BJ (cell line): ENCODE data around the gene CASK. TPM values are rescaled to one million over a fixed set of nuclear protein-coding genes. Genes with fewer than 3 reads are reported as not detected.

ENCODE experiments used
- CTCF ChIA-PET: fragments of 350-600 bp; formaldehyde crosslinking; extraction: SDS; loops from one replicate; lab custom pipeline; 2021; ENCODE audit warnings: antibody characterized with exemption, inconsistent platforms; lab: Yijun Ruan, JAX
- POLR2A ChIA-PET: fragments of 300-600 bp; sonication (Branson Sonifier 250); formaldehyde crosslinking; extraction: SDS; loops from one replicate; lab custom pipeline; 2021; ENCODE audit warnings: antibody characterized with exemption; lab: Charles Lee
- DNase-seq: peaks from one replicate; pipeline ENCODE4 v3.0.0-alpha.2; 2011; ENCODE audit warnings: low read depth
- H3K27me3 ChIP-seq: 2 replicates; pipeline ENCODE4 v1.6.0; 2011; ENCODE audit warnings: low read length; ENCODE audit not compliant: control insufficient read depth, insufficient read depth
- H3K36me3 ChIP-seq: 2 replicates; pipeline ENCODE4 v1.5.1; 2011; ENCODE audit warnings: low read length; ENCODE audit not compliant: control insufficient read depth, insufficient read depth
- H3K4me3 ChIP-seq: 2 replicates; pipeline ENCODE4 v1.5.1; 2011; ENCODE audit warnings: low read depth, mild to moderate bottlenecking, control low read depth, low read length
- polyA plus RNA-seq: library from polyadenylated mRNA; depleted of rRNA; stranded (reverse); fragments of >200 nt; gene quantifications from 2 replicates; pipeline ENCODE4 v1.2.3, GENCODE V29; 2011
- TF ChIP-seq, protein P1 (sequence below): IDR thresholded peaks from 2 replicates; pipeline ENCODE4 v1.5.1; 2011; ENCODE audit warnings: low read depth, mild to moderate bottlenecking, control low read depth, inconsistent platforms, low read length, moderate library complexity; ENCODE audit not compliant: insufficient read depth

Gene CASK
- polyA plus RNA-seq, 1 experiment, result 12.3 TPM

DNA sequence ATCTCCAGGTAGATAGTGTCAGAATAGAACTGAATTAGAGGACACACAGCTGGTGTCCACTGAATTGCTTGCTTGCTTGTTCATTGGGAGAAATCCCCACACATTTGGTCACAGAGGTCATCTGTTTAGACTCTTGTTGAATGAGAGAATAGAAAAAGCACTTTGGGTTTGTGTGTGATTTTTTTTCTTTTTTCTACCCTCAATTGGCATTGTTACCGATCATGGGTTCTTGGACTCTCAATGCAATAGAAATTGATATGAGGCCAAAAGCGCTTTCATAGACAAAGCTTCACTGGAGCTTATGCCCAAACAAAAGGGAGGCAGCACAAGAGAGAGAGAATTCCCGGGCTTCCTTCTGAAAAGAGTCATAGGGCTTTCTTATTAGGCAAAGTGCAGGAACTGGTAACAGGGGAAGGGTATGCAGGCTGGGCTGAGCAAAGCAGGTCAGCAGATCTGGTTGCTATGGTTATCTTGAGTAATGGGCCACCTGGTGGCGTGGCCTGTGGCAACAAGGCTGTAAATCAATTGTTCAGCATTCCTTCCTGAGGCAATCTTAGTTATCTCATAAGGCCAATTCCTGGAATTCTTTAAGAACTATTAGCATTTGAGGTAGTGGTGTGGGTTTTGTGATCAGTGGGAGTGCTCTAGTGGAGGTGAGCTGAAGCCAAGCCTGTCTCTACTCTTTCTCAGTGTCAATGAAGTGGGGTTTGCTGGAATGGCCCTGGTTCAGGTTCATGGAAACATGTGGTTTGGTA, 204.7 kb downstream of the CASK start:
- H3K27me3 ChIP-seq, result no peaks in the 10 kb centered on the region
- POLR2A ChIA-PET, result no interaction called here
- no peaks in the 10 kb centered on the region for H3K36me3 ChIP-seq
- TF ChIP-seq, protein P1, sequence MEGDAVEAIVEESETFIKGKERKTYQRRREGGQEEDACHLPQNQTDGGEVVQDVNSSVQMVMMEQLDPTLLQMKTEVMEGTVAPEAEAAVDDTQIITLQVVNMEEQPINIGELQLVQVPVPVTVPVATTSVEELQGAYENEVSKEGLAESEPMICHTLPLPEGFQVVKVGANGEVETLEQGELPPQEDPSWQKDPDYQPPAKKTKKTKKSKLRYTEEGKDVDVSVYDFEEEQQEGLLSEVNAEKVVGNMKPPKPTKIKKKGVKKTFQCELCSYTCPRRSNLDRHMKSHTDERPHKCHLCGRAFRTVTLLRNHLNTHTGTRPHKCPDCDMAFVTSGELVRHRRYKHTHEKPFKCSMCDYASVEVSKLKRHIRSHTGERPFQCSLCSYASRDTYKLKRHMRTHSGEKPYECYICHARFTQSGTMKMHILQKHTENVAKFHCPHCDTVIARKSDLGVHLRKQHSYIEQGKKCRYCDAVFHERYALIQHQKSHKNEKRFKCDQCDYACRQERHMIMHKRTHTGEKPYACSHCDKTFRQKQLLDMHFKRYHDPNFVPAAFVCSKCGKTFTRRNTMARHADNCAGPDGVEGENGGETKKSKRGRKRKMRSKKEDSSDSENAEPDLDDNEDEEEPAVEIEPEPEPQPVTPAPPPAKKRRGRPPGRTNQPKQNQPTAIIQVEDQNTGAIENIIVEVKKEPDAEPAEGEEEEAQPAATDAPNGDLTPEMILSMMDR, result no peak
- CTCF ChIA-PET, result no interaction called here
- DNase-seq, result no peak
- H3K4me3 ChIP-seq, result no peak overlapping the region

DNA sequence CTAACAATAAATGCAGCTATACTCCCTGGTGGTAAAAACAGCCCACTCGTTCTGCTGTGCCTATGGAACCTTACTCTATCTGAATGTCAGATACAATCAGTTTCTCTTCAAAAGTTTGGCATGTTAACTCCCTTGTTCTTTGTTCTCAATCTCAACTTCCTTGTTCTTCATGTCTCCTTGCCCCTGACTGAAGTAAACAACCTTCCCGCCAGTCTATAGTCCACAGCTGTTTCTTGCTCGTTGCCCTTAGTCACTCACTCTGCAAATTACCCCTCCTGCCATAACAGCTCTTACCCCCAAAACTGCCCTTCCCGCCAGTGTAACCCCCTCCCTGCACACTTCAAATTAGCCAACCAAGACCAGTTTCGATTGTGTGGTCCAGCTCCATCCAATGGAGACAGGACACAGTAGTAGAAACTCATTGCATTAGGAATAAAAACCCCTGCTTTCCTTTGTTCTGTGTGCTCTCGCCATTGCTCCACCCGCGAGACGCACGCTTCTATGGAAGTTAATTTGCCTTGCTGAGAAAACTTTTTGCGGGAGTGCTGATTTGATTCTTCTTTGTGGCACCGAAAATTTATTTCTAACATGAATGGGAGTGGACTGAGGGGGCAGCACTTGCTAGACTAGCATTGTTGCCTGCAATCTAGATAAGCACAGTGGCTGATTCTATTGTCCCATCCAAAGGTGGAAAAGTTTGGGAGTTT, 206.4 kb downstream of the CASK start:
- H3K36me3 ChIP-seq, result no peaks in the 10 kb centered on the region

DNA sequence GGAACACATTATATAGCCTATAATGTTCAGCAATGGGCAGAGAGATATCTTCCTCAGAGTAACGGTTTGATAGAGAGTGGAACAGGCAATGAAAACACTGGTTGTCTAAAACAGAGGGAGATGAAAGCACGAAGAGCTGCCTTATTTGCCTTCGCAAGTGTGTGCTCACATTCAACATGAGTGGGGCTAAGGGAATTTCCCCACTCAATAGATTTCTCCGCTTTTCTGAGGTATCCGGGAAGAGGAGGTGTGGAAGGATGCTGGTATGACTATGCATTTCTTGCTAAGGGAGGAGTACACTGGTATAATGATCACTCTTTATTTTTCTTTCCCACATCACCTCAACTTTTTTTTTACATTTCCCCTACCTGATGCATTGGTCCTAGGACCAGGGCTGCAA, 207.1 kb downstream of the CASK start:
- POLR2A ChIA-PET, result no interaction called here
- Histone ChIP-seq H3K36me3 (no peaks in the 10 kb centered on the region), H3K4me3 (no peak overlapping the region), H3K27me3 (no peaks in the 10 kb centered on the region)
- TF ChIP-seq, protein P1, result no peak
- DNase-seq, result no peak
- CTCF ChIA-PET, result no interaction called here

More for the DNA sequence above, 206.4 kb downstream of the CASK start:
- no peaks in the 10 kb centered on the region for H3K27me3 ChIP-seq
- CTCF ChIA-PET, result no interaction called here
- H3K4me3 ChIP-seq, result no peak overlapping the region
- DNase-seq, result no peak
- TF ChIP-seq, protein P1, result no peak
- POLR2A ChIA-PET, result no interaction called here

DNA sequence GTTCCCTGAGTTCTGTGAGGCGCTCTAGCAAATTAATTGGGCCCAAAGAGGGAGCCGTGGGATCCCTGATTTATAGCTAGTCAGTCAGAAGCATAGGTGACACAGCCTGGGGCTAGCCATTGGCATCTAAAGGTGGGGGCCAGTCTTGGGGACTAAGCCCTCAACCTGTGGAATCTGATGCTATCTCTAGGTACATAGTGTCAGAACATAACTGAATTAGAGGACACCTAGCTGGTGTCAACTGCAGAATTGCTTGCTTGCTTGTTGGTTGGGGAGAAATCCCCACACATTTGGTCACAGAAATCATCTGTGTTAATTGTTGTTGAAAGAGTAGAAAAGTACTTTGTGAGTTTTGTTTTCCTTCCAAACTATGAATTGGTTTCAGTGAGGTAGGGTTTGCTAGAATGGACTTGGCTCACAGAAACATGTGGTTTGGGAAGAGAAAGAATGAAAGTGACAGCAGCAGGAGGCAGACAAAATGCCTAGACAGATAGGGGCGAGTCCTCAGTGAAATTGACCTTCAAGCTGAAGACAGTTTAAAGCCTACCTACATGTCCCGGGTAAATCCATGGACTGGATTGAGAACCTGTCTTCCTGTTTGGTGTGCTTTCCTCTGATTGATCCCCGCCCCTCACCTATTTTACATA, 212.2 kb downstream of the CASK start:
- no peak overlapping the region for H3K4me3 ChIP-seq
- no peaks in the 10 kb centered on the region for H3K27me3 ChIP-seq
- TF ChIP-seq, protein P1, result no peak
- CTCF ChIA-PET, result interaction anchor here (1.3 kb wide), 1 partner anchor 18 kb away, joined by 3 read pairs; no protein-coding TSS in a partner anchor
- no peak for DNase-seq
- POLR2A ChIA-PET, result no interaction called here
- H3K36me3 ChIP-seq, result no peaks in the 10 kb centered on the region

DNA sequence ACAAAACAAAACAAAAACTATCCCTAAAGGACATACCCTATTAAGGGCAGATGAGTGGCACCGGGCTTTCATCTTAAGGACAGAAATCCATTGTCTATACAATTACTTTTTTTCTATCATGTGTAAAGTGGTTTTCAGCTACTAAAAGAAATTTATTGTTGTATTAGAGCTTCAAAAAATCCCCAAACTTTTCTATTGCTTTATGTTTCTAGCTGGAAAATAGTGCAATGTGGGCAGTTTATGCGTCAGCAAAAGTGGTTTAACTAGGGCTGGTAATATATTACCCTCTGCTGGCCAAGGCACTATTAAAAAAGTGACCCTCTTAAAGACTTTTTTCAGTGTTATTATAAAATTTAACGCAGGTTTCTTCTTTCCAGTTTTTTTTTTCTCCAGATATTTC, 214.9 kb downstream of the CASK start:
- Histone ChIP-seq H3K27me3 (no peaks in the 10 kb centered on the region), H3K36me3 (no peaks in the 10 kb centered on the region), H3K4me3 (no peak overlapping the region)
- ChIA-PET CTCF (interaction anchor here (1.0 kb wide), 1 partner anchor 14 kb away, joined by 3 read pairs; no protein-coding TSS in a partner anchor), POLR2A (no interaction called here)
- TF ChIP-seq, protein P1, result no peak
- DNase-seq, result no peak
